GM21528 (cell line): ENCODE results near the gene TPPP2.

Source experiments
- ATAC-seq: cut with Tn5 transposase; IDR thresholded peaks from one replicate; pipeline ENCODE4 v1.9.1; 2021; ENCODE audit warnings: mild to moderate bottlenecking, moderate library complexity; ENCODE audit not compliant: unreplicated experiment, low FRiP score

The TPPP2 gene

DNA sequence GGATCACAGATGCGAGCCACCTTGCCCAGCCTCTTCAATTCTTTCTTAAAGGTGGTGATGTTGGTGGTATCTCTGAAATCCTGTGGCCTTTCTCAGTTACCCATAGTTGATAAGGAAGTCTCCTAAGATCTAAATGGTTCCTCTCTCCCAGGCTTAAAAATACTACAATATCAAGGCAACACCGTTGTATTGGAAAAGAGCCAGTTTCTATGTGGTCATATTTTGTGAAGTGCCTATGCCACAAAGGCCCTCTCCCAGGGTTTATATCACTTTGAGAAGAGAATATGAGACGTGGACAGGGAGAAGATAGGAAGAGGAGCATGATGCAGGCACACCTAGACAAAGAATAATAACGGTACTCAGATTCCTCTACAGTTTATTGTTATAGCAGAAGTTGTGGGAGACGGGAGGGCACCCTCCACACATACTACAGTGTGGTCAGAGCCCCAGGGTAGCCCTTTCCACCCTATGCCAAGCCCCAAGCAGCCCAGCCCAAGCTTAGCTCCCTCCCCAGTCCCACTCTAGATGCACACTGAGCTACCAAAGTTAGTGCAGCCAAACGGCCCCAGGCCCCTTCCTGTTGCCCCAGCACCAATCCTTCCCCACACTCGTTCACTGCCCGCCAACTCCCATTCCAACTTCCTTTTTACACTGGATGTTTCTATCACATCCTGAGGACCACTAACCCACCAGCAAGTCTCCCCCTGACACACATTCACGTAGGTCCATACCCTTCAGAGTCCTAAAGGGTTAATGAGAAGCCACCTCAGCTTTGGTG lies 13.4 kb upstream of the TPPP2 start:
- no peak for ATAC-seq

DNA sequence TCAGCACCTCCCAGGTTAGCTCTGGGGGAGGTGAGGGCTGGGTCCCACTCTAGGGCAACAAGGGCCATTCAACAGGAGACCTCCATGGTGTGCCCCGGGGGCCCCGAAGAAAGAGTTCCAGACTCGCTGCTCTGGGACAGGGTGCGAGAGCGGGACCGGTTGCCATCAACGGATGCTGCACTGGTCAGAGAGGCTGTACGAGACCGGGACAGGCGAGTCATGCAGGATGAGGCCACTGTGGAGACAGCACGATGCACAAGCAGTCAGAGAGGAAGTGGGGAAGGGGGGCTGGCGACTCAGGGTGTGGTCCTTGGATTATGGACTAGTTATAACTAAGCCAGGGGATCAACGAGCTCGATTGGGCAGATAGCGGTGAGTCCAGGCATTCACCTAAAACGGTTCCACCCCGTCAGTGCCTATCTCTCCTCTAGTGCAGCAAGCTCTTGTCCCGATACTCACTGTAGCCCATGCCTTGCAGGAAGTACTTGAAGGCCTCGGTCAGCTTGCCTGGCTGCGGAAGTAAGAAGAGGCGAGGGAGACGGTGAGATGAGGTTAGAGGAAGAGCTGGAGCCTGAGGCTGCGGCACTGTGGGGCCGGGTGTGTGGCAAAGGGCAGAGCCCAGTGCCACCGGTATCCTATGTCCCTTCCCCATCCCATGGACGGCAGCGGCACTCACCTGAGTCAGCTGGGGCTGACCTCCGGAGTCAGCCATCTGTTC lies 12.3 kb upstream of the TPPP2 start:
- no peak for ATAC-seq

DNA sequence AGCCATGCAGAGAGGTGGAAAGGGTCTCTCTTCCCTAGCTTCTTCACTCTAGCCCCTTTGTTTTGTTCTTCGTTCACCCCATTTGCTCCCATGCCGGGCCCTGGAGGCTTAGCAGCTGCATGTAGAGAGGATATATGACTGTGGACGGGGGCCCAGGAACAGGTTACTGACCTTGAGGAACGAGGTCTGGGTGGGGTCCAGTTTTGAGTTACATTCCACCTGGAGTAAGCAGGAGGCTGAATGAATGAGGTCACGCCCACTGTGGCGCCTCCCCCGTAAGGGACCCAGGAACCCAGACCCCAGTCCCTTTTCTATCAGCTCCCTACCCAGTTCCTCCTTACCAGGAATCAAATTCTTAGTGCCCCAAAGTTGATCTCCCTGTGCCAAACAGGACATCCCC lies 11.7 kb upstream of the TPPP2 start:
- no peak for ATAC-seq

DNA sequence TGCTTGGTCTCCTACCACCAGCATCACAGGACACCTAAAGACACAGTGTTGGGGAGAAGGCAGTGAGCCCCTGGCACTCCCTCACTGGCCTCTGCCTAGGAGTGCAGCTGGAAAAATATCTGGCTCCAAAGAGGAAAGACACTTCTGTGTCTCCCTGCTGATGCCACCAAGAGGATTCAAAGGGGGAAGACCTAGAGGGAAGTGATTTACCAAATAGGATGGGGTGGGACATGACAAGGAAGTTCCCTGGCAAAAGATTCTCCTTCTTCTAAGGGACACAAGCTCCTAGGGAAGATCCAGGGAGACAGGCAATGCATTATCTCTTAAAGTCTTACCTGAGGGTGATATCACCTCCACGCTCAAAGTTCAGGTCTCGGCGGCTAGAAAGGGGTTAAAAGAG lies 11.2 kb upstream of the TPPP2 start:
- ATAC-seq: no peak

DNA sequence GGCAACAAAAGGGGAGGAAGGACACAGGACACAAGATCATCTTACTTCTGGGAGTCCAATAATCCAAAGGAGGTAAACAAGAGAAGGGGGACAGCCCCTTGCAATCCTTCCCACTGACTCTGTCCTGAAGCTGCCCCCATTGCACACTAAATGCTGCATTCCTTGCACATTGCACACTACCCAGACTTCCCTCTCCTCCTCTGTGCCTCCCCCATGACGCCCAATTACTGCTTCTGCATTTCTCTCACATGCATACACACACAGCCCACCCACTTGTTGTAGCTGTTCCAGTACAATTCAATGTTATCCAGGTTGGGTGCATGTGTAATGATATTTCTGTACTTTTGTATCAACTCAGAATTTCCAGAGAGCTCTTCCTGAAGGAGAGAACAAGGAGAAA lies 10.7 kb upstream of the TPPP2 start:
- no peak for ATAC-seq

DNA sequence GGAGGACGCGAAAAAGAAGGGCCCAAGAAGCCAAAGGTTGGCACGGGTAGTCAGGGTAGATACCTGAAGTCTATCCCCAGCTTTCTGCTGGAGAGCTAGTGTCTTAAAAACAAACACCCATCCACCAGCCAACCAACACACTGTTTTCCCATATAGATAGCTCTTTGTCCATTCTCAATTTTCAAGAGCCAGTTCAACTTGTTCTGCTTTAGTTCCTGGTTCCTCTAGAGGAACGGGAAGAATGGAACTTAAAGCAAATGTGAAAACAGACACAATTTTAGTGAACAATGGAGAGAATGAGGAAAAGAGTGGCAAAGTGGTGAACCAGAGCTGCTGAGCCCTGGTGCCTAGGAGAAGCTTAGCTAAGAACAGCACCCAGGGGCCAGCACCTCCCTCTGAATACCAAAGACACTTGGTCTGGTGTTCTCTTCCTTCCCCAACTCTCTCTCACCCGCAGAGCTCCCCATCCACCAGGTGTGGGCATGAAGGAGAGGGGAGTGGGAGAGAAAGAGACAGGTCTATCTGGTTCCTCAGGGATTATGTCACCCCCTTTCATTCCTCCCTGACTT lies 9.0 kb upstream of the TPPP2 start:
- no peak for ATAC-seq

DNA sequence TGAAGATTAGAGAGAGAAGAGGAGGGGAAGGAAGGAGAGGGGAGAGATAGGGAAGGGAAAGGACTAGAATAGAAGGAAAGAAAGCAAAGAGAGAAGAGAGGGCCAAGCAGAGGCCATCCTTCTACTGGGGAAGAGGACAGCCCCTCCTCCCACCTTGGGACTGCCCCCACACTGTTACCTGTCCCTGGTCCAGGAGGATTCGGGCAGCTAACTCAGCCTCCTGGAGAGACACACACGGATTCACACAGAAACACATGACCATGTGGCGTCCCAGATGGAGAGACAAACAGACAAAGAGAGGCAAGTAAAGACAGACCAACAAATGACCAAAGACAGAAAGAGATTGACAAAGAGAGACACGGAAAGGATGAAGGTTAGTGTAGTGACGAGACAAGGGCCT lies 7.3 kb upstream of the TPPP2 start:
- ATAC-seq: no peak

DNA sequence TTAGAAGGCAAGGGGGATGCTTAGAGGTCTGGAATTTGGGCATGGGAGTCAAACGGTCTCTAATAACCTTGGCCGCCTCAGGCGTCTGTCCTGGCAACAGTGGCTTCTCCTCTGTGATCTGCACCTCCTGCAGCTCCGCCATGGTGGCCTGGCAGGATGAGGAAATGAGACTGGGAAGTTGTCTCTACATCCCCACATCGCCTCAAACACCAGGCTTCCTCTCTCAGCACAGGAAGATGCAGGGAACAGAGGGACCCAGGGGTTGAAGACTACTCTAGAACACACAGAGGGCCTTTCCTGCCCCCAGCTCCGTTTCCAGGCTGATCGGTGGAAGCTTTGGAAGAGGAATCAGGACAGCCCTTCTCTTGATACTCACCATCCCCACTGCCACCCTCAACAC lies 6.8 kb upstream of the TPPP2 start:
- no peak for ATAC-seq

DNA sequence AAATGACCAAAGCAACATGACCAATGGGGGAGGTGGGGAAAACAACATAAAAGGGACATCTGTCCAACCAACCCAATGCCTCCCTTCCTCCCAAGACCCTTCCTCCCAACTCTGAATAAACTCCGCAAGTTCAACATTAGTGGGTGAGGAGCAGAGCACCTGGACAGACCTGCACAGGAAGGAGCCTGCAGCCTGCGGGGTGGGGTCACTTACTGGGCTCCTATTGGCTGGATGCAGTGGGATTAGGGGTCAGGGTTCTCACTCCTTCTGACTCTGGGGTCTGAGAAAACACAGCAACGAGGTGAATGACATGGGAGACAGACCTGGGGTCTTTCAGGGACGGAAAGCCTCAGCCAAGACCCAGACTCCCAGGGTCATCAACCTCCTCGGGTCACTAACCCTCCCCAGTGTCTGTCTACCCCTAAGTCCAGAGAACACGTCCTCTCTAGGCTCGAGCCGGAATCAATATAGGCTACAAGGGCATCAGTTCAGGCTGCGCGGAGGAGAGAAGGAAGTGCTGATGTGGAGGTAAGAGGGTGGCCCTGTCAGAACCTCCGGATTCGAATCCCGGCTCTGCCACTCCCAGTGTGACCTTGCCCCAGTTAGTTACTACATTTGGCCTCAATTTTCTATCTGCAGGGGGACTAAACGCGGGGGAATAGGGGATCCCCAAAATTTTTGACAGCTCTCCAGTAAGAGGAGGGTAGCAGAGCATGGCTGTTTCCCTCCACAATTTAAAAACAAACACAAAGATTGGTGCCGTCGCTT lies 6.0 kb upstream of the TPPP2 start:
- ATAC-seq: no peak

DNA sequence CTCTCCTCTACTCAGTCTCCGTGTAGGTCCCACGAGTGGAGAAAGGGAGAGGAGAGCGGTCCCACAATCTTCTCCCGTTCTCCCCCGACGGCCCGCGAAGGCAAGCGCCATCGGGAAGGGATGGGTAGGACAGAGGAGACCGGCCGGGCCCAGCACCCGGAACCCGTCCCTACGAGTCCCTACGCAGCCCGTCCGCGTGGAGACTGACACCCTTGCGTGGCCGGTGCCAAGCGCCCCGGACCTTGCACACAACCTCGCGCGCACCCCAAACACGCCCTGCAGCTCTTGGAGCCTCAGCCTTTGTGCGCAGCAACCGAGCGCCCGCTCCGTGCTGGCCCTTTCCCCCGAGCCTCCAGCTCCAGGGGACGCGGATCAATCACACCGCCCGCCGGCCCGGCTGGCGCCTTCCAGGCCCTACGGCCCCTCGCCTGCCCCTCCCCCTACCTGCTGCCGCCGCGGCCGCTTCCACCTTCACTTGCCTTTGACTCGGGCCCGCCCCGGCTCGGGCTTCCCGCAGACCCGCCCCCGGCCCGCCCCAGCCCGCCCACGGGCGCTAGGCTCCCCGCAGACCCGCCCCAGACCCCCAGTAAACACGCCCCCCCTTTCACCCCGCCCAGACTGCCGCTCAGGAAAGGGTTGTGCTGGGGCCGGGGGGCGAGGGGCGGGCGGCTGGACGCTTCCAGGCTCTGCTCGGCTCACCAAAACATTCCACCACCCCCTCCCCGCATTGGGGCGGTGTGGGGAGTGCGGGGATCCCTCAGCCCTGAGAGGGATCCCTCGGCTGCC lies 5.2 kb upstream of the TPPP2 start, which contains the start of gene NDRG2:
TSS of gene NDRG2 (minus strand) at position 477 of the 786 bp plus-strand sequence. CDS start 1,746 bp downstream, outside the sequence.
- ATAC-seq: no peak

DNA sequence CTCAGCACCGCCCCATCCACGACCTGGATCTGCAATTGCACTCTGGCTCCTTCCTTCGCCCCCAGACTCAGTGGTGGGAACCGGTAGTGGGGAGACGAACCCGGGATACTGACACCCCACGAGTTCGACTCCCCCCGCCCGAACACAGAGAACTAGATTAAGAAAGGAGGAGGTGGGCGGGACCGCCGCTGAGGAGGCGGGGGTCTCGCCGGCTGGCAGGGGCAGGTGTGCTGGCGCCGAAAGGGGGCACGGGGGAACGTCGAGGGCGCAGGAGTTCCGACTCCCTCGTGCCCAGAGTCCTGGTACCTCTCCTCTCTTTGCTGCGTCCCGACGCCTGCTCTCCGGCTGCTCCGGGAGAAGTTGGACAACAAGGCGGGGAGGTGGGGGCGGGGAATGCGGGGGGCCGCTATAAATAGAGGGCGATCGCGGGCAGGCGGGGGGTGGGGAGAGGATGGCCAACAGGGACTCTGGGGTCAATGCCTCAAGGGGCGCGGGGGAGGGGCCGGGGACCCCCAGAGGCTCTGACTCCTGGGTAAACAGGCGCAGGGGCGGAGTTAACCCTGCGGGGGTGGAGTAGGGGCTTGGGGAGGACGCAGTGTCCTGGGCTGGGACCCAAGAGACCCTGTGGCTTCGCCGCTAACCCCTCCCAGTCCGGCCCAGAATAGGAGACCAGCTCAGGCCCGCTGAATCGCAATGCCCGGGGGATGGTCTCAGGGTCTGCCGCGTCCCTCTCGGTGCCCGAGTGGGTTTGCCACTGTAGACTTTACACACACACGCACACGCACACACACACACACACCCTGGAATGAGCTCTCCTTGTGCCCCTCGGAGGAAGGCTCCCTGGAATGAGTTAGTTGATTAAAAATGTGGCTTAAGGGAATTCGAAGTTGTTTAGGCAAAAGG lies 4.4 kb upstream of the TPPP2 start:
- ATAC-seq: no peak

DNA sequence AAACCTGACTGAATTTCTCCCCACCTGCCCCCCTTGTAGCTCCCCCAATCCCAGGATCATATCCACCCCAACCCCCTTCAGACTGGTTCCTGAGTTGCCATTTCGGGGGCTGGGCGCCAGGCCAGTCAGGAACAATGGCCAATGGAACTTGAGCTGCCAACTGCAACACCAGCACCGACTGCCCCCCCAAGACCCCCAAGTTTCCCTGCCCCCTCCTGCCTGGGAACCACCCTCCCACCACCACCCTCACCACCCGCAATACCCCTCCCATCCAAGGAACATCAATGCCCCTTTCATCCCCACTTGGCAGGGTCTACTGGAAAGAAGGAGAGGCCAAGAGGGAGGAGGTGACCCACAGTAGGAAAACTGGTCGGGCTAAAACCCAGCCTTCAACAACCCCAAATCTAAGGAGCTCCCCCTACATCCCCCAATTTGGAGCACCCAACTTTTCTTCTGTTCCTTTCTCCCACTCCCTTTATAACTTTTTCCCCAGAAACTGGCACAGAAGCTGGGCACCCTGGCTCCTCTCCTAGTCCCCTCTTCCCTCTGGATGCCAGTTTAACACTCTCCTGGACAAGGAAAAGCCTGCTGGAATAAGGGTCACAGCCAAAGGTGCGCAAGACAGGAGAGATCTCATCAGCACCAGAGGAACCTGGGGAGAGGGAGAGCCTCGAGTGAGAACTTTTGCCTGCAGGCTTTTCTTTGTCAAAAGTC lies 3.6 kb upstream of the TPPP2 start:
- no peak for ATAC-seq

DNA sequence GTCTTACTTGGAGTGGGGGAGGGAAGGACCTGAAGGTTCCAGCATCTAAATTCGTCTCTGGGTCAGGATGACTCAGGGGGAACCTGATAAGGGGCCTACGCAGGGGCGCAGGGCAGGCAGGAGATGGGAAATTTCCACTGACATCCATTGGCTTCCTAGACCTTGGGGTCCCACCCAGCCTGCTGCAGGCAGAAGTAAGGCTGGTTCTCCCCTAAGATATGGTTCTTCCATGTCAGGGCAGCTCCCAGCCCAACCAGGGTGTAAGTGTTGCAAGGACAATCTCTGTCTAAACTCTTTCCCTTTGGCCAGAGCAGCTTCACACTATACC lies 3.1 kb upstream of the TPPP2 start:
- no peak for ATAC-seq

DNA sequence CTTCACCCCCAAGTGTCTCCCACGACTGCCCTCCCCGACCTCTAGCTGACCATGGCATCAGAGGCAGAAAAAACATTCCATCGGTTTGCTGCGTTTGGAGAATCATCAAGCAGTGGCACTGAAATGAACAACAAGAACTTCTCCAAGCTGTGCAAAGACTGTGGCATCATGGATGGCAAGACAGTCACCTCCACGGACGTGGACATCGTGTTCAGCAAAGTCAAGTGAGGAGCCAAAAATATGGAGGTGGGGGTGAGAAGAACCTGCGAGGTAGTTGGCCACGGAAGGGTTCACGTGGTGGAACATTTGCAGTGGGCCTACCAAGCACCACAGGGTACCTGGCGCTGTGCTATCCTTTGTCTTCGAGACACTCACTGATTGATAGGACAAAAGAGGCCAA lies 514 bp downstream of the TPPP2 start:
- ATAC-seq: no peak

DNA sequence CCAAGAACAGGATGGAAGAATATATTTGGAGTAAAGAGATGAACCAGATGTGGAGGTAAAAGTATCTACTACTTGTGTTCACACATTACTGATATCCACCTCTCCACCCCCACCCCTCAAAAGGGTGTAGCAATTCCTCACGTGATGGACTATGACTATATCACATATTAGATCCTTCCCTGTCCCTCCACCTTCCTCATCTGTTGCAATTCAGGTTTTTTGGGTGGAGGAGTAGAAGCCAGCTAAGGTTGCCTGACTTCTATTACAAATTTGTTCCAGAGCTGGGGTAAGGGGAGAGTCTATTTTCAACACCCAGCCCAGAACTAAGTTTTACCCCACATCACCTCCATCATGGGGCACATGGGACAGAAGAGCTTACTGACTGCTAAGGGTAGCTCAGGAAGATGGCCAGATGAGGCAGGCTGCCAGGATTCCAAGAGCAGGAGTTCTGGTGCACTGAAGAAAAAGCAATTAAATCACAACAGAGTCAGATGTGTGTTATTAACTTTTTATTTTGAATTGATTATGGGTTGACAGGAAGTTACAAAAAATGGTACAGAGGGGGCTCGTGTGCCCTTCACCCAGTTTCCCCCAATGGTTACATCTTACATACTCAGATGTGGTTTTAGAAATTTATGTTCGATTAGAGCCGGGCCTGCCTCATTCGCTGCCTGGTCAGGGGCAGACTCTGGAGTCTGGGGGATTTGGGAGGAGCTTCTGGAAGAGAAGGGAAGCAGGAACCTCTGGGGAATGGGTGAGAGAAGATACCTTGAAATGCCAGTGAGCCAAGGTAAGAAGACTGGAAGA lies 2.5 kb downstream of the TPPP2 start:
- no peak for ATAC-seq

DNA sequence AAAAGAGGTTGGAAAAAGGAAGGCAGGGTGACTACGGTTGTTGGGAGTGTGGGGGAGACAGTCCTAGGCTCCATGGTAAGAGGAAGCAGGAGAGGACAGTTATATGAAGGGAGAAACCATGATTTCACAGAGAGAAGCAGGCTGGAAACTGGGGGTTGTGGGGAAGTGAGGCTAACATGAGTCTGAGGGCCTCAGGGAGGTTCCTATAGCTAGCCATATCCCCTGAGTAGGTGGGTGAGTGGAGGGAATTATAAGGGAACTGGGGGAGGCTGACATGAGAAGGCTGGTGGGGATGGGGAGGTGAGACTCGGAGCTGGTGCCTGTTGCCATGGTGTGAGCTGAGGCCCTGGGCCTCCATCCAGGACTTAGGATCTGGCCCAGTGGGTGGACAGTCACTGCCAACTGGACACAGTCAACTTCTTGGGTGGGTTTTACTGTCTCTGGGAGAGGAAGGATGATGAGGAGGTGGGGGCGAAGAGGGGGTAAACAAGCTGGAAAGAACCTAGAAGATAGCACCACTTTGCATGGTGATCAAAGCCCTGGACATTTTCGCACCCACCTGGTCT lies 3.2 kb downstream of the TPPP2 start:
- ATAC-seq: no peak

DNA sequence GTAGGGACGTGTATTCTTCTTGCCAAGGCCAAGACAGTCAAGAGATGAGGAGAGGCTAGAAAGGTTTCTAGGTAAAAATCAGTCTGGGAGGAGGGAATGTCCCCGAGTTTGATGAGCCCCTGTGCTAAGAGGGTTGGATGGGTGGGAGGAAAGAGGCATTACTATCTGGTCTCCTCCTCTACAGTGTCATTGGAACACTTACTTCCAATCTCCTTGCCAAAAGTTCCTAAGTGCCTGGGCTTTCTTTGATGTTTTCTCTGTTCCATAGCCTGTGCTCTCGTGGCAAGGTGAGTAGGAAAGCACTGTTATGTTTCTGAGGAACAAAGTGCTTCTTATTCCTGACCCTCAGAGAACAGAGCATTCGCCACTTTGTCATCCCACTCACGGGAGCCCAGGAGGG lies 4.7 kb downstream of the TPPP2 start, which contains the start of gene RNASE13:
TSS of gene RNASE13 (minus strand) at position 101 of the 400 bp plus-strand sequence. CDS start 519 bp downstream, outside the sequence.
- no peak for ATAC-seq
